CD8-positive, alpha-beta memory T cell (primary cell): ENCODE results near the gene HCAR3. TPM values are rescaled to one million over a fixed set of nuclear protein-coding genes. Genes with fewer than 3 reads are reported as not detected.
"Not testable (repeated sequence)": the region's sequence is repeated elsewhere in the genome, so short reads cannot be mapped to it uniquely, and the experiment has no call there.

Experiments
- CTCF ChIA-PET: fragments of 350-600 bp; sonication (Branson Sonifier 250); formaldehyde crosslinking; loops from one replicate; lab custom pipeline; 2021; ENCODE audit warnings: antibody characterized with exemption; lab: Charles Lee
- POLR2A ChIA-PET: fragments of 350-600 bp; sonication (Branson Sonifier 250); formaldehyde crosslinking; loops from one replicate; lab custom pipeline; 2021; ENCODE audit warnings: antibody characterized with exemption; lab: Charles Lee
- DNase-seq, 5 donors: peaks; one replicate each; pipeline versions ENCODE4 v3.0.0 to v3.0.0-alpha.2; 2020 to 2022; ENCODE audit warnings: mixed read lengths in 1 of 5
- H3K27ac ChIP-seq: one replicate; pipeline ENCODE4 v1.7.0; 2013; ENCODE audit warnings: low read depth, mild to moderate bottlenecking, low read length, moderate library complexity
- H3K27me3 ChIP-seq: 2 replicates; pipeline ENCODE4 v1.7.0; 2013; ENCODE audit warnings: low read length, mild to moderate bottlenecking; ENCODE audit not compliant: insufficient read depth, poor library complexity, severe bottlenecking
- H3K36me3 ChIP-seq: 2 replicates; pipeline ENCODE4 v1.7.0; 2013; ENCODE audit warnings: mild to moderate bottlenecking, low read length, moderate library complexity; ENCODE audit not compliant: insufficient read depth
- H3K4me1 ChIP-seq: 2 replicates; pipeline ENCODE4 v1.7.0; 2013; ENCODE audit warnings: mild to moderate bottlenecking, low read length, moderate library complexity; ENCODE audit not compliant: insufficient read depth
- H3K4me3 ChIP-seq: 2 replicates; pipeline ENCODE4 v1.7.0; 2013; ENCODE audit warnings: mild to moderate bottlenecking, low read length
- H3K9me3 ChIP-seq: 2 replicates; pipeline ENCODE4 v1.7.0; 2013; ENCODE audit warnings: mild to moderate bottlenecking, low read length
- H3K27ac Mint-ChIP-seq, 8 donors: one replicate each; pipeline ENCODE4 v1.8.0; 2020 to 2021; ENCODE audit warnings: mixed read lengths in 8 of 8, mild to moderate bottlenecking in 6 of 8, inconsistent platforms in 3 of 8, moderate library complexity in 3 of 8
- H3K27me3 Mint-ChIP-seq, 2 donors: one replicate each; pipeline ENCODE4 v1.8.0; 2020 to 2021; ENCODE audit warnings: mixed read lengths in 2 of 2, mild to moderate bottlenecking in 1 of 2, moderate library complexity in 1 of 2
- H3K36me3 Mint-ChIP-seq, 3 donors: one replicate each; pipeline ENCODE4 v1.8.0; 2020 to 2021; ENCODE audit warnings: mixed read lengths in 3 of 3, inconsistent platforms in 1 of 3, mild to moderate bottlenecking in 1 of 3
- H3K4me1 Mint-ChIP-seq, 3 donors: one replicate each; pipeline ENCODE4 v1.8.0; 2020 to 2021; ENCODE audit warnings: mixed read lengths in 3 of 3, inconsistent platforms in 1 of 3, mild to moderate bottlenecking in 1 of 3
- H3K4me3 Mint-ChIP-seq, 7 donors: one replicate each; pipeline ENCODE4 v1.8.0; 2020 to 2021; ENCODE audit warnings: mixed read lengths in 7 of 7, mild to moderate bottlenecking in 6 of 7, moderate library complexity in 4 of 7, inconsistent platforms in 2 of 7
- H3K9me3 Mint-ChIP-seq, 5 donors: one replicate each; pipeline ENCODE4 v1.8.0; 2020 to 2022; ENCODE audit warnings: mixed read lengths in 5 of 5, mild to moderate bottlenecking in 3 of 5, moderate library complexity in 2 of 5, inconsistent platforms in 1 of 5
- polyA plus RNA-seq: library from polyadenylated mRNA; unstranded; fragments of 300-500 nt; fragmentation: Illumina TruSeq; gene quantifications from one replicate; pipeline ENCODE4 v1.2.3, GENCODE V29; 2021
- total RNA-seq, 2 experiments: library from RNA; stranded (reverse); gene quantifications; one replicate each; pipeline ENCODE4 v1.2.3, GENCODE V29; 2021

The HCAR3 gene
- total and polyA plus RNA-seq, 3 experiments from 2014 or later, result not detected

DNA sequence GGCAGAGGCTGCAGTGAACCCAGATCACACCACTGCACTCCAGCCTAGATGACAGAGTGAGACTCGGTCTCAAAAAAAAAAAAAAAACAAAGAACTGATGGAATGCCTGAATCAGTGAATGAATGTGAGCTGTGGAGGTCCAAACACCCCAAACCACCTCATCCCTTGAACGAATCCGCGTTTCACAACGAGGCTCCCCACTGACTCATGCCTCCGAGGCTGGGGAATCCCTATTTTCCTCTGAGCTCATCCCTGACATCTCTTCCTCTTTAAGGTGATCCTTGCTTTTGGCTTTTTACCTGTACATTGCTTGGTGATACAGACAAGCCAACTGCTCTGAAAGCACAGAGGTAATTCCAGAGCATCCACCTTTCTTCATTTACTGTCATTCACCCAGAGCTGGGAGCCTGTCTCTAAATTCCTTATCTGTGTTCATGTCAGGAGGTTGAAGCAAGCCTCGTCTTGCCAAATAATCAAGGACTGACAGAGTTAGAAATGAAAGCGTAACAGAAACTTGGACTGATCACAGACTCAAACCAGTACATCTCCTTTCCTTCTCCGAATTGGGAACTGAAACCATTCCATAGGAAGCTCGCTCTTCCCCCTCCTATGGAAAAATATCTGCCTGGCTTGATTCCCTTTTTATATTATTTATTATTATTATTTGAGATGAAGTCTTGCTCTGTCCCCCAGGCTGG, 3.0 kb downstream of the HCAR3 start:
- CTCF ChIA-PET, H3K27me3 Mint-ChIP-seq, H3K4me3 Mint-ChIP-seq, POLR2A ChIA-PET, H3K4me3 ChIP-seq, H3K27ac ChIP-seq, H3K36me3 Mint-ChIP-seq, H3K36me3 ChIP-seq, H3K4me1 ChIP-seq, H3K27me3 ChIP-seq, H3K9me3 ChIP-seq, H3K9me3 Mint-ChIP-seq, H3K27ac Mint-ChIP-seq, DNase-seq, H3K4me1 Mint-ChIP-seq: not testable (repeated sequence)

DNA sequence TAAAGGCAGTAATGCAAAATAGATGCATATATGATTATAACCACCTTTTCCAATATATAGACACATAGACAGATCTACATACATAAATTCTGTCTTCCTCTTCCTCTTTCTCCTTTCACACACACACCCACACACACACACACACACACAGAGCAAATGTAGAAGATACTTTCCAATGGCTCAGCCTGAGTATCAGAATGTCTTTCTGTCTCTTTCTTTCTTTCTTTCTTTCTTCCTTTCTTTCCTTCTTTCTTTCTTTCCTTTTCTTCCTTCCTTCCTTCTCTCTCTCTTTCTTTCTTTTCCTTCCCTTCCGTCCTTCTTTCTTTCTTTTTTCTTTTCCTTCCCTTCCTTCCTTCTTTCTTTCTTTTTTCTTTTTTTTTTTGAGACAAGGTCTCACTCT, 5.3 kb downstream of the HCAR3 start:
- POLR2A ChIA-PET, H3K4me1 Mint-ChIP-seq: not testable (repeated sequence)

DNA sequence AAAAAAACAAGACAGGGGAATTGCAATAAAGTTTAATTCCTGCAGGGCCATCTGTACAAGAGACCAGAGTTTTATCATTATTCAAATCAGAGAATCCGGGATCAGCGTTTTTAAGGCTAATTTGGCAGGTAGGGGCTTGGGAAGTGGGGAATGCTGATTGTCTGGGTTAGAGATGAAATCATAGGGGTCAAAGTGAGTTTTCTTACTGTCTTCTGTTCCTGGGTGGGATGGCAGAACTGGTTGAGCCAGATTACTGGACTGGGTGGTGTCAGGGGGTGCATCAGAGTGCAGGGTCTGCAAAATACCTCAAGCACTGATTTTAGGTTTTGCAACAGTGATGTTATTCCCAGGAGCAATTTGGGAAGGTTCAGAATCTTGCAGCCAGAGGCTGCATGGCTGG, 6.3 kb downstream of the HCAR3 start:
- H3K4me1 ChIP-seq, H3K27me3 Mint-ChIP-seq, H3K27ac ChIP-seq, H3K9me3 Mint-ChIP-seq, DNase-seq, H3K4me1 Mint-ChIP-seq, CTCF ChIA-PET, H3K4me3 ChIP-seq, H3K36me3 Mint-ChIP-seq, H3K4me3 Mint-ChIP-seq, H3K9me3 ChIP-seq, POLR2A ChIA-PET, H3K27ac Mint-ChIP-seq, H3K36me3 ChIP-seq, H3K27me3 ChIP-seq: not testable (repeated sequence)

More for the DNA sequence above, 5.3 kb downstream of the HCAR3 start:
- H3K27ac ChIP-seq, H3K27ac Mint-ChIP-seq, H3K4me1 ChIP-seq, H3K4me3 Mint-ChIP-seq, H3K4me3 ChIP-seq, H3K36me3 ChIP-seq, H3K36me3 Mint-ChIP-seq, CTCF ChIA-PET, H3K9me3 ChIP-seq, DNase-seq, H3K9me3 Mint-ChIP-seq, H3K27me3 ChIP-seq, H3K27me3 Mint-ChIP-seq: not testable (repeated sequence)

DNA sequence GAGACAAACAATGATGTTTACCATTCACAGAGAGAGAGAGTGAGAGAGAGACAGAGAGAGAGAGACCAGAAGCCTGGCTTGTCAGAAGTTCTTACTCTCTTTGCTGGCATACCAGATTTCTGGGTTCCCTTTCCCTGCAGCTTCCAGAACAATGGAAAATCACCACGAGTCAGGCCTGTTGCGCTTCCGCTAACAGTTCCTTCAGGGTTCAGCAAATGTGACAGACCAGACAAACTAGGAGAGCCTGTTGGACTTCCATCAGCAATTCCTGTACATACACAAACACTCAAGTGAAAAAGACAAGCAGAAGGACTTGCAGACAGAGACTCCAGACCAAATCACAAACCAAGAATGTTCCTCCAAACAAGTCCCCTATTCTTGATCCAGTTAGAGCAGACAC, 7.3 kb downstream of the HCAR3 start:
- H3K4me1 Mint-ChIP-seq, H3K27me3 Mint-ChIP-seq, H3K36me3 ChIP-seq, H3K9me3 ChIP-seq, DNase-seq, H3K27ac Mint-ChIP-seq, POLR2A ChIA-PET, H3K4me3 ChIP-seq, H3K36me3 Mint-ChIP-seq, CTCF ChIA-PET, H3K4me1 ChIP-seq, H3K9me3 Mint-ChIP-seq, H3K4me3 Mint-ChIP-seq, H3K27ac ChIP-seq, H3K27me3 ChIP-seq: not testable (repeated sequence)

GRCh38 chr12:122703841-122704240, 12.8 kb downstream of the HCAR3 start:
- H3K36me3 ChIP-seq, H3K27ac ChIP-seq, H3K4me3 ChIP-seq, DNase-seq, H3K9me3 ChIP-seq, H3K27ac Mint-ChIP-seq, H3K4me3 Mint-ChIP-seq, CTCF ChIA-PET, H3K4me1 Mint-ChIP-seq, H3K9me3 Mint-ChIP-seq, H3K4me1 ChIP-seq, H3K36me3 Mint-ChIP-seq, POLR2A ChIA-PET, H3K27me3 ChIP-seq: not testable (repeated sequence)
- peaks cover 0 to 10% of the 10 kb centered on the region in 2 donors for H3K27me3 Mint-ChIP-seq

DNA sequence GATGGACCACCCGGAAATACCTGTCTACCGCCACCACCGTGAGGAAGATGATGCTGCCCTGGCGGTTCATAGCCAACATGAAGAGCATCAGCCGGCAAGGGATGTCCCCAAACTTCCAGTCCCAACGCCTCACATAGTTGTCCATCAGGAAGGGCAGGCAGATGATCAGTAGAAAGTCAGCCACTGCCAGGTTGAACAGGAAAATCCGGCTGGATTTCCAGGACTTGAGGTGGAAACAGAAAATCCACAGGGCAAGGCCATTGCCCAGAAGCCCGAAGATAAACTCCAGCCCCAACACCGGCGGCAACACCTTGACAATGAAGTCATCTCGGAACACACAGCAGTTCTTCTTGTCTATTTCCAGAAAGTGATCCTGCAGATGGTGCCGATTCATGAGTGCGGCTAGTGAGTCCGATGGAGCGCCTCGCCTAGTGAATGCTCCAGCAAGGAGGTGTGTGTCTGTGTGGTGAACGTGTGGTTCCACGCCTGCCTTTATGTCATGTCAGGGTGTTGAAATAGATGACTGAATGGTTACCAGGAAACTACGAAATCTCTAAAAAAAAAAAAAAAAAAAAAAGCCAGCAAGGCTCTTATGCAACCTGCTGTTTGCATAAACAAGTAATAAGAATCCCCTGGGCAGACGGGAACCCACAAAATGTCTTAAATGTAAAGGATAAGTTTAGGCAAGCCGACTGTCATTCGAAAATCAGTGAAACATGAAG, 13.6 kb downstream of the HCAR3 start, which contains the start of gene HCAR2:
Gene HCAR2, minus strand, starts transcription at position 468 of the 722 bp plus-strand sequence. Its CDS starts 74 bp downstream, at position 394.
- H3K9me3 ChIP-seq, H3K27ac ChIP-seq, H3K27ac Mint-ChIP-seq, H3K27me3 ChIP-seq, H3K36me3 Mint-ChIP-seq, H3K4me3 Mint-ChIP-seq, H3K4me3 ChIP-seq, H3K4me1 ChIP-seq, H3K36me3 ChIP-seq, DNase-seq, H3K9me3 Mint-ChIP-seq, CTCF ChIA-PET, POLR2A ChIA-PET, H3K4me1 Mint-ChIP-seq: not testable (repeated sequence)
- peaks cover 0 to 10% of the 10 kb centered on the region in 2 donors for H3K27me3 Mint-ChIP-seq

DNA sequence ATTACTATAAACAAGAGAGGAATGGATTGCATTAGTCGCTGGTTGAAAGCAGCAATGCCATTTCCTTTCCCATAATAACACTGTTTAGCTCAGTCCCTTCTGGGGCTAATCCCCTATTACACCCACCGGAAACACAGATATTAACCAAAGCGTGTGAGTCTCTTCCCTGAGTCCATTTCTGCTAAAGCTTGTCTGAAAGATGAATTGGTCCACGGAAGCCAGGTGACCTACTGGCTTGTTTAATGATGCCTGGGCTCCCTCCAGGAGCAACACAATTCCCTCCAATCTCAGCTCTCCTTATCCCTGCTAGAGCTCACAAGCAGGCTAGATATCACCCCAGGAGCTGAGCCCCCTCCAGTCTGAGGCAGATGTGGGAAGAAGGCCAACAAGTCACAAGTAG, 15.1 kb downstream of the HCAR3 start:
- H3K9me3 ChIP-seq, H3K36me3 ChIP-seq, H3K9me3 Mint-ChIP-seq, H3K27ac ChIP-seq, H3K27ac Mint-ChIP-seq, H3K4me1 ChIP-seq, H3K4me3 ChIP-seq, POLR2A ChIA-PET, H3K4me1 Mint-ChIP-seq, H3K4me3 Mint-ChIP-seq, H3K36me3 Mint-ChIP-seq, DNase-seq, CTCF ChIA-PET, H3K27me3 ChIP-seq: not testable (repeated sequence)
- peaks cover 0 to 10% of the 10 kb centered on the region in 2 donors for H3K27me3 Mint-ChIP-seq

DNA sequence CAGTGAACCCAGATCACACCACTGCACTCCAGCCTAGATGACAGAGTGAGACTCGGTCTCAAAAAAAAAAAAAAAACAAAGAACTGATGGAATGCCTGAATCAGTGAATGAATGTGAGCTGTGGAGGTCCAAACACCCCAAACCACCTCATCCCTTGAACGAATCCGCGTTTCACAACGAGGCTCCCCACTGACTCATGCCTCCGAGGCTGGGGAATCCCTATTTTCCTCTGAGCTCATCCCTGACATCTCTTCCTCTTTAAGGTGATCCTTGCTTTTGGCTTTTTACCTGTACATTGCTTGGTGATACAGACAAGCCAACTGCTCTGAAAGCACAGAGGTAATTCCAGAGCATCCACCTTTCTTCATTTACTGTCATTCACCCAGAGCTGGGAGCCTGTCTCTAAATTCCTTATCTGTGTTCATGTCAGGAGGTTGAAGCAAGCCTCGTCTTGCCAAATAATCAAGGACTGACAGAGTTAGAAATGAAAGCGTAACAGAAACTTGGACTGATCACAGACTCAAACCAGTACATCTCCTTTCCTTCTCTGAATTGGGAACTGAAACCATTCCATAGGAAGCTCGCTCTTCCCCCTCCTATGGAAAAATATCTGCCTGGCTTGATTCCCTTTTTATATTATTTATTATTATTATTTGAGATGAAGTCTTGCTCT, 16.4 kb downstream of the HCAR3 start:
- CTCF ChIA-PET, H3K4me1 Mint-ChIP-seq, H3K9me3 Mint-ChIP-seq, H3K36me3 Mint-ChIP-seq, H3K27me3 ChIP-seq, H3K4me3 Mint-ChIP-seq, POLR2A ChIA-PET, H3K4me3 ChIP-seq, H3K4me1 ChIP-seq, H3K27ac ChIP-seq, H3K36me3 ChIP-seq, H3K27ac Mint-ChIP-seq, H3K9me3 ChIP-seq, DNase-seq: not testable (repeated sequence)
- peaks cover 0 to 10% of the 10 kb centered on the region in 2 donors for H3K27me3 Mint-ChIP-seq
